Choroid plexus epithelial cell (primary cell): Measurements from ENCODE around the gene LAMC3.
"Not testable (repeated sequence)": the region's sequence is repeated elsewhere in the genome, so short reads cannot be mapped to it uniquely, and the experiment has no call there.

ENCODE experiments used
- DNase-seq: peaks from one replicate; pipeline ENCODE4 v3.0.0-alpha.2; 2010; ENCODE audit warnings: low read depth
- H3K4me3 ChIP-seq: 2 replicates; pipeline ENCODE4 v1.5.1; 2011; ENCODE audit warnings: low read depth, mild to moderate bottlenecking, control low read depth, low read length, moderate library complexity
- CTCF ChIP-seq: conservative IDR thresholded peaks from 2 replicates; pipeline ENCODE4 v1.5.1; 2011; ENCODE audit warnings: low read depth, mild to moderate bottlenecking, control low read depth, inconsistent platforms, low read length, moderate library complexity

LAMC3 gene

GRCh38 chr9:130996676-130997394, 12.1 kb upstream of the LAMC3 start:
- H3K4me3 ChIP-seq: no peak overlapping the region
- no peak for TF ChIP-seq CTCF
- no peak for DNase-seq

GRCh38 chr9:130997395-130997684, 11.6 kb upstream of the LAMC3 start:
- DNase-seq: no peak
- no peak overlapping the region for H3K4me3 ChIP-seq
- no peak for TF ChIP-seq CTCF

GRCh38 chr9:130997925-130998596, 10.9 kb upstream of the LAMC3 start:
- H3K4me3 ChIP-seq: no peak overlapping the region
- peak; percentile 65 for DNase-seq
- TF ChIP-seq CTCF: peak; percentile 87

- no peak for DNase-seq
- H3K4me3 ChIP-seq: no peak overlapping the region
- no peak for TF ChIP-seq CTCF
Measured at GRCh38 chr9:130998597-130999244, 10.3 kb upstream of the LAMC3 start.

GRCh38 chr9:130999245-130999623, 9.7 kb upstream of the LAMC3 start:
- TF ChIP-seq CTCF: no peak
- no peak overlapping the region for H3K4me3 ChIP-seq
- DNase-seq: no peak

- H3K4me3 ChIP-seq, DNase-seq: not testable (repeated sequence)
Measured at GRCh38 chr9:131000526-131000925, 8.4 kb upstream of the LAMC3 start.

GRCh38 chr9:131001021-131001420, 8.0 kb upstream of the LAMC3 start:
- H3K4me3 ChIP-seq: no peak overlapping the region
- no peak for TF ChIP-seq CTCF
- DNase-seq: no peak
